WTC11 (cell line): ENCODE data around the gene CRYBB2. TPM values are rescaled to one million over a fixed set of nuclear protein-coding genes. Genes with fewer than 3 reads are reported as not detected.
"Not testable (repeated sequence)": the region's sequence is repeated elsewhere in the genome, so short reads cannot be mapped to it uniquely, and the experiment has no call there.

Experiments
- ATAC-seq: fragments of 200-7000 bp; cut with Tn5 transposase; 2 replicates; pipeline ENCODE4 v1.10.0; 2021; ENCODE audit warnings: mild to moderate bottlenecking, moderate library complexity
- CTCF ChIA-PET: fragments of 300-600 bp; sonication (Branson Sonifier 250); formaldehyde crosslinking; loops from one replicate; lab custom pipeline; 2021; ENCODE audit warnings: antibody characterized with exemption; lab: Charles Lee
- POLR2A ChIA-PET: fragments of 350-600 bp; sonication (Branson Sonifier 250); formaldehyde crosslinking; loops from one replicate; lab custom pipeline; 2021; ENCODE audit warnings: antibody characterized with exemption; lab: Charles Lee
- DNase-seq: peaks from one replicate; pipeline ENCODE4 v3.0.0; 2021; ENCODE audit warnings: low spot score
- H3K27ac Mint-ChIP-seq: 2 replicates; pipeline ENCODE4 v1.8.0; 2021; ENCODE audit warnings: mixed read lengths
- H3K27me3 Mint-ChIP-seq: 2 replicates; pipeline ENCODE4 v1.8.0; 2021; ENCODE audit warnings: low read depth, mild to moderate bottlenecking, moderate library complexity, mixed read lengths
- H3K36me3 Mint-ChIP-seq: 2 replicates; pipeline ENCODE4 v1.8.0; 2021; ENCODE audit warnings: mixed read lengths
- H3K4me1 Mint-ChIP-seq: 2 replicates; pipeline ENCODE4 v1.8.0; 2022; ENCODE audit warnings: mixed read lengths
- H3K4me3 Mint-ChIP-seq: 2 replicates; pipeline ENCODE4 v1.8.0; 2021; ENCODE audit warnings: mild to moderate bottlenecking, moderate library complexity, mixed read lengths
- H3K9me3 Mint-ChIP-seq: 2 replicates; pipeline ENCODE4 v1.8.0; 2021; ENCODE audit warnings: mixed read lengths
- ARID4B ChIP-seq: sonication (generic); formaldehyde crosslinking; IDR thresholded peaks from 2 replicates; pipeline ENCODE4 v1.8.0; 2023; ENCODE audit warnings: missing genetic modification reagents, mild to moderate bottlenecking, borderline replicate concordance
- ATF3 ChIP-seq: sonication (generic); formaldehyde crosslinking; conservative IDR thresholded peaks from 2 replicates; pipeline ENCODE4 v1.8.1; 2022; ENCODE audit warnings: mild to moderate bottlenecking, missing genetic modification reagents
- ATF6 ChIP-seq: sonication (generic); formaldehyde crosslinking; IDR thresholded peaks from 2 replicates; pipeline ENCODE4 v1.8.1; 2023; ENCODE audit warnings: mild to moderate bottlenecking, missing genetic modification reagents
- CTCF ChIP-seq: fragments of 200-600 bp; IDR thresholded peaks from 2 replicates; pipeline ENCODE4 v1.8.0; 2022; ENCODE audit warnings: antibody characterized with exemption
- IRF1 ChIP-seq: sonication (generic); formaldehyde crosslinking; IDR thresholded peaks from 2 replicates; pipeline ENCODE4 v1.8.0; 2023; ENCODE audit warnings: missing genetic modification reagents
- IRF2 ChIP-seq: sonication (generic); formaldehyde crosslinking; IDR thresholded peaks from 2 replicates; pipeline ENCODE4 v1.8.0; 2022; ENCODE audit warnings: low read depth, missing genetic modification reagents, borderline replicate concordance
- MYBL2 ChIP-seq: sonication (generic); formaldehyde crosslinking; IDR thresholded peaks from 2 replicates; pipeline ENCODE4 v1.8.1; 2023; ENCODE audit warnings: mild to moderate bottlenecking, moderate library complexity, missing genetic modification reagents
- NR2C2 ChIP-seq: sonication (generic); formaldehyde crosslinking; IDR thresholded peaks from 2 replicates; pipeline ENCODE4 v1.8.0; 2022; ENCODE audit warnings: mild to moderate bottlenecking, missing genetic modification reagents
- OVOL2 ChIP-seq: fragments of 250-450 bp; sonication (Bioruptor Pico); IDR thresholded peaks from 2 replicates; pipeline ENCODE4 v1.9.0; 2021; ENCODE audit warnings: mild to moderate bottlenecking, borderline replicate concordance
- PREB ChIP-seq: sonication (generic); formaldehyde crosslinking; IDR thresholded peaks from 2 replicates; pipeline ENCODE4 v1.8.1; 2022; ENCODE audit warnings: mild to moderate bottlenecking, missing genetic modification reagents, moderate library complexity, borderline replicate concordance
- RELA ChIP-seq: sonication (generic); formaldehyde crosslinking; IDR thresholded peaks from 2 replicates; pipeline ENCODE4 v1.8.1; 2022; ENCODE audit warnings: missing genetic modification reagents, mild to moderate bottlenecking, borderline replicate concordance
- TEAD1 ChIP-seq: sonication (generic); formaldehyde crosslinking; IDR thresholded peaks from 2 replicates; pipeline ENCODE4 v1.8.0; 2022; ENCODE audit warnings: mild to moderate bottlenecking, missing genetic modification reagents
- TEAD4 ChIP-seq: sonication (generic); formaldehyde crosslinking; IDR thresholded peaks from 2 replicates; pipeline ENCODE4 v1.8.0; 2022; ENCODE audit warnings: mild to moderate bottlenecking, missing genetic modification reagents
- ZNF138 ChIP-seq: sonication (generic); formaldehyde crosslinking; conservative IDR thresholded peaks from 2 replicates; pipeline ENCODE4 v1.8.1; 2022; ENCODE audit warnings: mild to moderate bottlenecking, moderate library complexity, missing genetic modification reagents
- ZNF232 ChIP-seq: sonication (generic); formaldehyde crosslinking; IDR thresholded peaks from 2 replicates; pipeline ENCODE4 v1.8.0; 2022; ENCODE audit warnings: mild to moderate bottlenecking, missing genetic modification reagents
- ZNF317 ChIP-seq: sonication (generic); formaldehyde crosslinking; IDR thresholded peaks from 2 replicates; pipeline ENCODE4 v1.8.1; 2023; ENCODE audit warnings: low read depth, mild to moderate bottlenecking, moderate library complexity, missing genetic modification reagents, borderline replicate concordance
- ZNF423 ChIP-seq: fragments of 250-450 bp; sonication (Bioruptor Pico); IDR thresholded peaks from 2 replicates; pipeline ENCODE4 v2.1.2; 2022; ENCODE audit warnings: mild to moderate bottlenecking, moderate library complexity
- total RNA-seq: library from RNA; stranded (reverse); gene quantifications from 3 replicates; pipeline ENCODE4 v1.2.3, GENCODE V29; 2021

The CRYBB2 gene
- total RNA-seq, 1 experiment from 2014 or later = 0.28 TPM

- 0 out of 2 replicates have a peak, but pooled peaks have one; percentile 28 for TF ChIP-seq ARID4B
- TF ChIP-seq, all 79 proteins: peak for 2
Measured at GRCh38 chr22:25202290-25202921, 17.0 kb upstream of the CRYBB2 start (continued).

- CTCF ChIA-PET = interaction anchor here (0.6 to 2.3 kb wide), 26 partner anchors 9 to 569 kb away, joined by 3 to 22 read pairs (median 4); no protein-coding TSS in a partner anchor
- TF ChIP-seq RELA (CRISPR knock-in tag) (no peak), OVOL2 (CRISPR knock-in tag) (no peak), ZNF317 (CRISPR knock-in tag) (no peak), CTCF (no peak), TEAD1 (no peak), ATF6 (CRISPR knock-in tag) (no peak), IRF2 (CRISPR knock-in tag) (no peak), ZNF423 (no peak)
- TF ChIP-seq, all 79 proteins: peak for 0
- no peaks in the 10 kb centered on the region for H3K27me3 Mint-ChIP-seq
- H3K27ac Mint-ChIP-seq = no peak overlapping the region
- ATAC-seq (no peak), DNase-seq (no peak)
- H3K9me3 Mint-ChIP-seq = no peaks in the 10 kb centered on the region
- POLR2A ChIA-PET = no interaction called here
- H3K36me3 Mint-ChIP-seq = no peaks in the 10 kb centered on the region
- H3K4me1 Mint-ChIP-seq = no peaks in the 10 kb centered on the region
- no peak overlapping the region for H3K4me3 Mint-ChIP-seq
Measured at GRCh38 chr22:25203082-25203481, 16.4 kb upstream of the CRYBB2 start.

- ATAC-seq, H3K4me3 Mint-ChIP-seq, H3K27ac Mint-ChIP-seq, H3K36me3 Mint-ChIP-seq, POLR2A ChIA-PET, H3K9me3 Mint-ChIP-seq, H3K4me1 Mint-ChIP-seq, H3K27me3 Mint-ChIP-seq, DNase-seq: not testable (repeated sequence)
- CTCF ChIA-PET = interaction anchor here (1.2 kb wide), 2 partner anchors 11 to 123 kb away, joined by 3 read pairs; no protein-coding TSS in a partner anchor
Measured at GRCh38 chr22:25204547-25204946, 14.9 kb upstream of the CRYBB2 start.

- H3K27me3 Mint-ChIP-seq = no peaks in the 10 kb centered on the region
- no peaks in the 10 kb centered on the region for H3K4me1 Mint-ChIP-seq
- ChIA-PET POLR2A (no interaction called here), CTCF (no interaction called here)
- no peak overlapping the region for H3K27ac Mint-ChIP-seq
- no peak overlapping the region for H3K4me3 Mint-ChIP-seq
- no peak for ATAC-seq
- DNase-seq = no peak
- no peaks in the 10 kb centered on the region for H3K9me3 Mint-ChIP-seq
- no peaks in the 10 kb centered on the region for H3K36me3 Mint-ChIP-seq
- TF ChIP-seq PREB (CRISPR knock-in tag) (no peak), MYBL2 (no peak), ATF3 (no peak), ZNF138 (CRISPR knock-in tag) (no peak), TEAD4 (CRISPR knock-in tag) (no peak), ZNF232 (CRISPR knock-in tag) (no peak), NR2C2 (CRISPR knock-in tag) (no peak), IRF1 (CRISPR knock-in tag) (no peak)
Measured at GRCh38 chr22:25205847-25206246, 13.6 kb upstream of the CRYBB2 start.
